Memory B cell (primary cell): ENCODE data around the gene ZNF385C.

Source experiments
- ATAC-seq: fragments of 150-1000 bp; cut with Tn5 transposase; 2 replicates; pipeline ENCODE4 v1.10.0; 2021; ENCODE audit warnings: low read depth, mild to moderate bottlenecking, moderate library complexity
- DNase-seq, 2 donors: peaks; one replicate each; pipeline ENCODE4 v3.0.0; 2022; ENCODE audit warnings: low spot score in 2 of 2
- H3K27ac Mint-ChIP-seq: one replicate; pipeline ENCODE4 v1.8.0; 2022; ENCODE audit warnings: mild to moderate bottlenecking, moderate library complexity, mixed read lengths
- H3K27me3 Mint-ChIP-seq: one replicate; pipeline ENCODE4 v1.8.0; 2022; ENCODE audit warnings: mixed read lengths
- H3K36me3 Mint-ChIP-seq: one replicate; pipeline ENCODE4 v1.8.0; 2022; ENCODE audit warnings: mild to moderate bottlenecking, mixed read lengths
- H3K4me1 Mint-ChIP-seq: one replicate; pipeline ENCODE4 v1.8.0; 2022; ENCODE audit warnings: mixed read lengths
- H3K4me3 Mint-ChIP-seq: one replicate; pipeline ENCODE4 v1.8.0; 2022; ENCODE audit warnings: mild to moderate bottlenecking, moderate library complexity, mixed read lengths
- H3K9me3 Mint-ChIP-seq: one replicate; pipeline ENCODE4 v1.8.0; 2022; ENCODE audit warnings: mixed read lengths

The ZNF385C gene

GRCh38 chr17:42107124-42107523, 8.9 kb upstream of the ZNF385C start:
- Mint-ChIP-seq H3K27ac (no peak overlapping the region), H3K4me1 (peaks cover 21% of the 10 kb centered on the region), H3K9me3 (no peaks in the 10 kb centered on the region), H3K27me3 (no peaks in the 10 kb centered on the region), H3K36me3 (peaks cover 7% of the 10 kb centered on the region), H3K4me3 (peak overlapping the region; percentile 50)
- ATAC-seq (no peak), DNase-seq (no peak)

- ATAC-seq: no peak
- H3K9me3 Mint-ChIP-seq: no peaks in the 10 kb centered on the region
- no peaks in the 10 kb centered on the region for H3K27me3 Mint-ChIP-seq
- no peak overlapping the region for H3K27ac Mint-ChIP-seq
- H3K4me1 Mint-ChIP-seq: peaks cover 22% of the 10 kb centered on the region
- peaks cover 7% of the 10 kb centered on the region for H3K36me3 Mint-ChIP-seq
- no peak for DNase-seq
- peak overlapping the region; percentile 22 for H3K4me3 Mint-ChIP-seq
Measured at GRCh38 chr17:42106009-42106408, 7.7 kb upstream of the ZNF385C start.

DNA sequence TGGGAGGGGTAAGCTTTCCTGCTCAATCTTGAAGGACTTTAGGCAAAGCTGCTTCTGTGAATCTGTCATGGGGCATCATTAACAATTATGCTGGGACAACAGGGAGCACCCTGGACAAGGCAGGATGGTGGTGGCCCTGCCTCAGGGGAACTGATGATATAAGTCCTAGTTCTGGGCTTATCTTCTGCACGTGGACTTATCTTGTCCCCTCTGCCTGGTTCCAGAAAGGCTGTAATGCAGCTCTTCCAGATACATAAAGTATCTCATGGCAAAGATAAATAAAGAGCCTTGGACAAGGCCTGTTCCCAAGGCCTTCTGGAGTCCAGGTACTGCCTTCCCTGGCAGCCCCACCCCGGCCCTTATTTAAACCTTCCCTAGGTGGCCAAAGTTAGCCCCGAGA, 6.0 kb upstream of the ZNF385C start:
- peaks cover 14% of the 10 kb centered on the region for H3K4me1 Mint-ChIP-seq

GRCh38 chr17:42103221-42103954, 5.1 kb upstream of the ZNF385C start:
- H3K9me3 Mint-ChIP-seq: no peaks in the 10 kb centered on the region
- H3K27ac Mint-ChIP-seq: no peak overlapping the region
- no peaks in the 10 kb centered on the region for H3K27me3 Mint-ChIP-seq
- DNase-seq (no peak), ATAC-seq (no peak)
- H3K4me3 Mint-ChIP-seq: no peak overlapping the region
- no peaks in the 10 kb centered on the region for H3K36me3 Mint-ChIP-seq
- H3K4me1 Mint-ChIP-seq: peaks cover 12% of the 10 kb centered on the region

More for the DNA sequence above, 6.0 kb upstream of the ZNF385C start:
- no peaks in the 10 kb centered on the region for H3K27me3 Mint-ChIP-seq
- DNase-seq (no peak), ATAC-seq (no peak)
- H3K4me3 Mint-ChIP-seq: no peak overlapping the region
- peaks cover 1% of the 10 kb centered on the region for H3K36me3 Mint-ChIP-seq
- no peak overlapping the region for H3K27ac Mint-ChIP-seq
- no peaks in the 10 kb centered on the region for H3K9me3 Mint-ChIP-seq

DNA sequence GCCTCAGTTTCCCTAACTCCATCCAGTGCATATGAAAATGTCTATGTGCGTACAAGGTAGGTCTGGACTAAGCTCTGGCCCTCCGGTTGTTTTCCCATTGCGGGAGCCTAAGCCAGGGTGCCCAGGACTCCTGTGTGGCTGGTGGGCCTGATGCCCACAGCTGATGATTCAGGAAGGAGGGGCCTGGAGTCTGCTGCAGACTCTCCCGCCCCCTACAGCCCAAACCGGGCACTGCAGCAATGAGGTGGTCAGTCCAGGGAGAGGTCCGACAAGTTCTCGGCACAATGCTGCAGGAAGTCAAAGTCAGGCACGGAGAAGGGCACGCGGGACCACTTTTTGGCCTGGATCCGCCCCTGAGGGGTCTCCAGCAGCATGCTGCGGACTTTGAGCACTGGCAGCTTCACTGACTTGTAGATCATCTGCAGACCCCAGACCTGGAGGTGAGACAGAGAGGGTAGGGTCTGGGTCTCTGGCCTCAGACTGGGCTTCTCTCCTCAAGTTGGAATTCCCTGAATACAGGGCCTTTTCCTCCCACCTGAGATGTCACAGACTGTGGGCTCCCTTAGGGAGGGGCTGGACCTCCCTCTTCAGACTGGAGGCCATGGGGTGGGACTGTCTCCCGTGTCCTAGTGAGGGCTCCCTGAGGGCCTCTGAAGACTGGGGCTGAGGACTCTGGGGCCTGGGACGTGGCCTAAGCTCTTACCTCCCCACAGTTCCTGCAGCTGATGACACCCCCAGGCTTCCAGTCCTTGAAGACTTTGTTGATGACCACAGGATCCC, 3.4 kb upstream of the ZNF385C start:
- DNase-seq (peak; percentile 50 to 61), ATAC-seq (peak; percentile 40)
- Mint-ChIP-seq H3K4me3 (no peak overlapping the region), H3K4me1 (peaks cover 14% of the 10 kb centered on the region), H3K27ac (no peak overlapping the region), H3K36me3 (no peaks in the 10 kb centered on the region), H3K9me3 (no peaks in the 10 kb centered on the region), H3K27me3 (no peaks in the 10 kb centered on the region)

DNA sequence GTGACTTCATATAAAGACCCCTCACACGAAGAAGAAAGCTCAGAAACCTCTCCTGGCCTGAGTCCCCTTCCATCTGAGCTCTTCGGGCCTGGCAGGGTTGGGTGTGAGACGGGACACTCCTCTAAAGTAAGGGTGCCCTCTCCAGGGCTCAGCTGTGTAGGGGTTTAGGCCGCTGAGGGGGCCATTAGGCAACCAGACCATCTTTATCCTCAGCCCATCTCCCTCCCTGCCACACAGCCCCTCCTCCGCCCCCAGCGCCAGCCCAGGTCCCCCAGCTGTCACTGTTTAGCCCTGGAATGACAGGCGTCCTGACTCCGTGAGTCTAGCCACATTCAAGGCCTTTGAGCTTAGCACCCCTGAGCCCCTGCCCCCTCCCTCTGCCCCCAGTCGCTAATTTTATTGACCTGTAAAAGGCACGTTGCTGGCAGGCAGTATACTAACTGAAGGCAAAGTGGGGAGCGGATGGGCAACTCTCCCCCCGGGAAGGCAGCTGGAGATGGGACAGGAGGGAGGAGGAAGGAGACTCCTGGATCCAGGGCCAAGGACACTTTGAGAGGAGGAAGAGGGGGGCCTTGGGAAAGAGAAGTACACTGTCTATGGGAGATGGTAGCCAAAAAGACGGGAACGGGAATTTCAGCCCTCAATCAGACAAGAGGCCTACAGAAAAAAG, 592 bp upstream of the ZNF385C start:
- Mint-ChIP-seq H3K27me3 (peaks cover 4% of the 10 kb centered on the region), H3K4me1 (peaks cover 10% of the 10 kb centered on the region), H3K4me3 (no peak overlapping the region), H3K27ac (peak overlapping the region; percentile 50), H3K36me3 (no peaks in the 10 kb centered on the region), H3K9me3 (no peaks in the 10 kb centered on the region)
- DNase-seq: no peak
- peak; percentile 28 for ATAC-seq

GRCh38 chr17:42096360-42097111, 1.7 kb downstream of the ZNF385C start:
- H3K36me3 Mint-ChIP-seq: no peaks in the 10 kb centered on the region
- peaks cover 9% of the 10 kb centered on the region for H3K4me1 Mint-ChIP-seq
- no peaks in the 10 kb centered on the region for H3K9me3 Mint-ChIP-seq
- DNase-seq: no peak
- H3K27me3 Mint-ChIP-seq: peaks cover 4% of the 10 kb centered on the region
- H3K27ac Mint-ChIP-seq: no peak overlapping the region
- ATAC-seq: no peak
- no peak overlapping the region for H3K4me3 Mint-ChIP-seq

DNA sequence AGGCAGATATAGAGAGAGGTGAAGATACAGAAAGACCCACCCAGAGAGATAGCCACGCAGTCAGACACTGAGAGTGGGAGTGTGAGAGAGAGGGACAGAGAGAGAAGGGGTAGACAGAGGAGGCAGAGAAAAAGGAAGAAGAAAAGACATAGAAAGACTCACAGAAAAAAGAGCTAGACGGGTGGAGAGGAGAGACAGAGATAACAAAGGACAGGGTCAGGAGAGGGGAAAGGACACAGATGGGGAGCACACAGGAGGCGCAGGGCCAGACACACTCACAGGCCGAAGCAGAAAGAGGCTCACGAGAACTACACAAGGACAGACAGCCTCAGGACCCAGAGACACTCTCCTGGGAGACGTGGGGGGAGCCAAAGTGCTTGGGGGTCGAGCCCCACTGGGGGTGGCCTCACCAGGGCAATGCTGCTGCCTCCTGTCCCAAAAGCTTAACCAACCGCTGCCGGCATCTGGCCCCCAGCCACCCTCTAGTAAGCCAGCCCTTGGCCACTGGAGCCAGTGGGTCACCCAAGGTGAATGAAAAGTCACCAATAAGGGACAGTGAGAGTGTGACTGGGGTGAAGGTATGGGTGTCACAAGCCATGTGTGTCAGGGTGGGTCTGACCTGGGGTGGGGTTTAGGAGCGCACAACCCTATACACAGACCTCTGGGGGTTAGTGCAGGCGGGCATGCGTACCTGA, 3.8 kb downstream of the ZNF385C start:
- DNase-seq (no peak), ATAC-seq (no peak)
- Mint-ChIP-seq H3K4me3 (no peak overlapping the region), H3K4me1 (peaks cover 7% of the 10 kb centered on the region), H3K36me3 (no peaks in the 10 kb centered on the region), H3K9me3 (no peaks in the 10 kb centered on the region), H3K27ac (no peak overlapping the region), H3K27me3 (peaks cover 6% of the 10 kb centered on the region)

GRCh38 chr17:42092939-42093338, 5.3 kb downstream of the ZNF385C start:
- peaks cover 9% of the 10 kb centered on the region for H3K27me3 Mint-ChIP-seq

GRCh38 chr17:42090964-42091790, 7.1 kb downstream of the ZNF385C start:
- H3K27ac Mint-ChIP-seq: no peak overlapping the region

More at GRCh38 chr17:42092939-42093338, 5.3 kb downstream of the ZNF385C start:
- Mint-ChIP-seq H3K9me3 (no peaks in the 10 kb centered on the region), H3K36me3 (no peaks in the 10 kb centered on the region), H3K27ac (no peak overlapping the region), H3K4me3 (no peak overlapping the region), H3K4me1 (peaks cover 5% of the 10 kb centered on the region)
- no peak for DNase-seq
- ATAC-seq: no peak

GRCh38 chr17:42088736-42089135, 9.5 kb downstream of the ZNF385C start:
- Mint-ChIP-seq H3K4me1 (no peaks in the 10 kb centered on the region), H3K27ac (no peak overlapping the region)

More at GRCh38 chr17:42090964-42091790, 7.1 kb downstream of the ZNF385C start:
- no peak for ATAC-seq
- Mint-ChIP-seq H3K27me3 (peaks cover 9% of the 10 kb centered on the region), H3K36me3 (no peaks in the 10 kb centered on the region), H3K4me3 (no peak overlapping the region), H3K4me1 (no peaks in the 10 kb centered on the region), H3K9me3 (no peaks in the 10 kb centered on the region)
- DNase-seq: no peak

GRCh38 chr17:42087736-42088705, 10.3 kb downstream of the ZNF385C start:
- Mint-ChIP-seq H3K4me3 (no peak overlapping the region), H3K36me3 (no peaks in the 10 kb centered on the region)

More at GRCh38 chr17:42088736-42089135, 9.5 kb downstream of the ZNF385C start:
- DNase-seq (no peak), ATAC-seq (no peak)
- Mint-ChIP-seq H3K27me3 (peaks cover 5% of the 10 kb centered on the region), H3K4me3 (no peak overlapping the region), H3K36me3 (no peaks in the 10 kb centered on the region), H3K9me3 (no peaks in the 10 kb centered on the region)

More at GRCh38 chr17:42087736-42088705, 10.3 kb downstream of the ZNF385C start:
- Mint-ChIP-seq H3K27ac (no peak overlapping the region), H3K27me3 (peaks cover 5% of the 10 kb centered on the region), H3K9me3 (no peaks in the 10 kb centered on the region), H3K4me1 (no peaks in the 10 kb centered on the region)
- DNase-seq: no peak
- no peak for ATAC-seq
